MM.1S (cell line): ENCODE measurements around the gene CFAP99.
A peak's percentile ranks its signal among the peaks of the same experiment; 100 is the strongest.
"Not testable (repeated sequence)": the region's sequence is repeated elsewhere in the genome, so short reads cannot be mapped to it uniquely, and the experiment has no call there.

Experiments
- DNase-seq: peaks from one replicate; pipeline ENCODE4 v3.0.0-alpha.2; 2015
- H2AFZ ChIP-seq: fragments of 300-600 bp; sonication (generic); 2 replicates; pipeline ENCODE4 v1.6.0; 2016; ENCODE audit warnings: antibody characterized with exemption, low read length
- H3F3A ChIP-seq: fragments of 300-600 bp; sonication (generic); 2 replicates; pipeline ENCODE4 v1.6.1; 2016; ENCODE audit warnings: mild to moderate bottlenecking, antibody characterized with exemption, low read length, moderate library complexity, mixed read lengths; ENCODE audit not compliant: insufficient read depth
- H3K27ac ChIP-seq: fragments of 300-600 bp; sonication (generic); 2 replicates; pipeline ENCODE4 v1.5.1; 2016; ENCODE audit warnings: mild to moderate bottlenecking, low read length
- H3K27me3 ChIP-seq: fragments of 300-600 bp; sonication (generic); replicated peaks from 2 replicates; pipeline ENCODE4 v1.6.0; 2016; ENCODE audit warnings: low read length; ENCODE audit not compliant: insufficient read depth
- H3K36me3 ChIP-seq: fragments of 300-600 bp; sonication (generic); replicated peaks from 2 replicates; pipeline ENCODE4 v1.6.1; 2016; ENCODE audit warnings: mild to moderate bottlenecking, low read length, mixed read lengths; ENCODE audit not compliant: insufficient read depth
- H3K4me1 ChIP-seq: fragments of 300-600 bp; sonication (generic); 2 replicates; pipeline ENCODE4 v1.6.1; 2016; ENCODE audit warnings: low read length, mixed read lengths
- H3K4me2 ChIP-seq: fragments of 300-600 bp; sonication (generic); 2 replicates; pipeline ENCODE4 v1.6.0; 2016; ENCODE audit warnings: low read depth, low read length
- H3K4me3 ChIP-seq: fragments of 300-600 bp; sonication (generic); 2 replicates; pipeline ENCODE4 v1.5.1; 2016; ENCODE audit warnings: low read length, mixed read lengths
- H3K79me2 ChIP-seq: fragments of 300-600 bp; sonication (generic); 2 replicates; pipeline ENCODE4 v1.6.1; 2016; ENCODE audit warnings: mixed run types, low read length, mixed read lengths
- H3K9ac ChIP-seq: fragments of 300-600 bp; sonication (generic); 2 replicates; pipeline ENCODE4 v1.6.1; 2016; ENCODE audit warnings: low read length, mixed read lengths
- H3K9me2 ChIP-seq: fragments of 300-600 bp; sonication (generic); replicated peaks from 2 replicates; pipeline ENCODE4 v1.6.1; 2016; ENCODE audit warnings: mild to moderate bottlenecking, low read length, mixed read lengths; ENCODE audit not compliant: insufficient read depth
- H3K9me3 ChIP-seq: fragments of 300-600 bp; sonication (generic); replicated peaks from 2 replicates; pipeline ENCODE4 v1.6.1; 2016; ENCODE audit warnings: mild to moderate bottlenecking, low read length, mixed read lengths; ENCODE audit not compliant: insufficient read depth
- H4K20me1 ChIP-seq: fragments of 300-600 bp; sonication (generic); 2 replicates; pipeline ENCODE4 v1.6.1; 2016; ENCODE audit warnings: mild to moderate bottlenecking, low read length, moderate library complexity, mixed read lengths; ENCODE audit not compliant: insufficient read depth
- CTCF ChIP-seq: fragments of 300-600 bp; sonication (generic); IDR thresholded peaks from 2 replicates; pipeline ENCODE4 v1.5.1; 2016; ENCODE audit warnings: antibody characterized with exemption, low read length, mixed read lengths
- EZH2 ChIP-seq: fragments of 300-600 bp; sonication (generic); optimal IDR thresholded peaks from 2 replicates; pipeline ENCODE3; 2017; ENCODE audit warnings: low read depth, mild to moderate bottlenecking, antibody characterized with exemption, low read length, mixed read lengths
- EZH2phosphoT487 ChIP-seq: fragments of 300-600 bp; sonication (generic); IDR thresholded peaks from 2 replicates; pipeline ENCODE4 v1.6.1; 2018; ENCODE audit warnings: antibody characterized with exemption, low read length

Gene CFAP99

GRCh38 chr4:2462218-2462991, 43.6 kb downstream of the CFAP99 start:
- no peaks in the 10 kb centered on the region for H3K9me2 ChIP-seq
- H2AFZ ChIP-seq: peak overlapping the region; percentile 84
- H3K4me3 ChIP-seq: peak overlapping the region; percentile 53
- peak overlapping the region; percentile 94 for H3K4me2 ChIP-seq
- H3K4me1 ChIP-seq: peaks cover 15% of the 10 kb centered on the region
- H3K79me2 ChIP-seq: peaks cover 3% of the 10 kb centered on the region
- DNase-seq: peak; percentile 77
- H3K9ac ChIP-seq: peak overlapping the region; percentile 42; the same call in 1 of the 2 replicates
- H4K20me1 ChIP-seq: no peaks in the 10 kb centered on the region
- H3K27me3 ChIP-seq: no peaks in the 10 kb centered on the region
- no peak overlapping the region for H3K27ac ChIP-seq
- H3K36me3 ChIP-seq: no peaks in the 10 kb centered on the region
- H3K9me3 ChIP-seq: no peaks in the 10 kb centered on the region
- TF ChIP-seq CTCF (peak; percentile 46), EZH2 (no peak)
- 0 out of 2 replicates have a peak, but pooled peaks cover 4% of the 10 kb centered on the region for H3F3A ChIP-seq

GRCh38 chr4:2462992-2463762, 44.4 kb downstream of the CFAP99 start:
- H3K4me3 ChIP-seq: peak overlapping the region; percentile 14; the same call in 1 of the 2 replicates
- H3K9me2 ChIP-seq: no peaks in the 10 kb centered on the region
- no peak overlapping the region for H3K9ac ChIP-seq
- TF ChIP-seq EZH2phosphoT487 (no peak), CTCF (peak; percentile 3; the same call in 1 of the 2 replicates)
- 0 out of 2 replicates have a peak, but pooled peaks cover 1% of the 10 kb centered on the region for H3F3A ChIP-seq
- peak overlapping the region; percentile 94; the same call in 1 of the 2 replicates for H3K4me2 ChIP-seq
- no peak overlapping the region for H3K27ac ChIP-seq
- peaks cover 11% of the 10 kb centered on the region for H3K79me2 ChIP-seq
- no peaks in the 10 kb centered on the region for H4K20me1 ChIP-seq
- H3K27me3 ChIP-seq: no peaks in the 10 kb centered on the region
- H3K9me3 ChIP-seq: no peaks in the 10 kb centered on the region
- H3K4me1 ChIP-seq: peaks cover 7% of the 10 kb centered on the region
- no peaks in the 10 kb centered on the region for H3K36me3 ChIP-seq
- DNase-seq: no peak
- H2AFZ ChIP-seq: no peak overlapping the region

GRCh38 chr4:2465032-2465431, 46.3 kb downstream of the CFAP99 start:
- no peak for TF ChIP-seq EZH2
- TF ChIP-seq CTCF: no peak
- no peak for TF ChIP-seq EZH2phosphoT487
- Histone ChIP-seq H3F3A (peaks cover 11% of the 10 kb centered on the region; the same call in 1 of the 2 replicates), H3K27ac (no peak overlapping the region), H3K36me3 (no peaks in the 10 kb centered on the region), H3K27me3 (no peaks in the 10 kb centered on the region), H3K9me3 (no peaks in the 10 kb centered on the region), H2AFZ (no peak overlapping the region), H3K4me1 (peaks cover 3% of the 10 kb centered on the region), H3K4me3 (no peak overlapping the region), H3K79me2 (peaks cover 27% of the 10 kb centered on the region), H3K9ac (no peak overlapping the region), H3K4me2 (no peak overlapping the region), H3K9me2 (no peaks in the 10 kb centered on the region), H4K20me1 (peaks cover 3% of the 10 kb centered on the region)
- DNase-seq: no peak

- H3K9me2 ChIP-seq: not testable (repeated sequence)
These were observed 46.8 kb downstream of the CFAP99 start for GRCh38 chr4:2465544-2465943.

More at GRCh38 chr4:2465544-2465943, 46.8 kb downstream of the CFAP99 start:
- not testable (repeated sequence) for H3K36me3 ChIP-seq, H3K9ac ChIP-seq, H4K20me1 ChIP-seq, H3K9me3 ChIP-seq, H3K27ac ChIP-seq, H2AFZ ChIP-seq, DNase-seq, H3K4me3 ChIP-seq, H3K4me2 ChIP-seq, H3K4me1 ChIP-seq, H3K27me3 ChIP-seq
- peaks cover 32% of the 10 kb centered on the region for H3K79me2 ChIP-seq
- H3F3A ChIP-seq: peaks cover 11% of the 10 kb centered on the region; the same call in 1 of the 2 replicates
